HEK293 (cell line): ENCODE measurements around the gene TAAR6.

ENCODE experiments used
- CTCF ChIA-PET: fragments of 350-600 bp; formaldehyde crosslinking; extraction: SDS; loops from one replicate; lab custom pipeline; 2021; ENCODE audit warnings: antibody characterized with exemption; lab: Yijun Ruan, JAX
- POLR2A ChIA-PET: fragments of 300-600 bp; formaldehyde crosslinking; extraction: SDS; loops from one replicate; lab custom pipeline; 2020; ENCODE audit warnings: antibody characterized with exemption, inconsistent platforms; lab: Yijun Ruan, JAX
- H3K27ac ChIP-seq: fragments of 200-500 bp; sonication (Bioruptor generic); 2 replicates; pipeline ENCODE4 v1.5.1; 2014; ENCODE audit warnings: low read depth, low read length, control low read depth, inconsistent platforms; ENCODE audit errors: extremely low read depth
- H3K36me3 ChIP-seq, 2 experiments: fragments of 200-500 bp in 1 of 2; sonication (Bioruptor generic) in 1 of 2; 1 replicate in 1 of 2; 2 replicates in 1 of 2; pipeline ENCODE4 v1.5.1; 2014 to 2017; ENCODE audit warnings: inconsistent platforms in 2 of 2, low read length in 2 of 2; ENCODE audit not compliant: control insufficient read depth in 2 of 2, insufficient read depth in 1 of 2
- H3K4me1 ChIP-seq: fragments of 200-500 bp; sonication (Bioruptor generic); 2 replicates; pipeline ENCODE4 v1.5.1; 2014; ENCODE audit warnings: mild to moderate bottlenecking, low read length, inconsistent platforms; ENCODE audit not compliant: control insufficient read depth, insufficient read depth
- H3K4me3 ChIP-seq: 2 replicates; pipeline ENCODE4 v1.5.1; 2011; ENCODE audit warnings: low read depth, mild to moderate bottlenecking, control low read depth, low read length, moderate library complexity
- H3K9me3 ChIP-seq: fragments of 200-500 bp; sonication (Bioruptor generic); 2 replicates; pipeline ENCODE4 v1.5.1; 2014; ENCODE audit warnings: low read depth, low read length, inconsistent platforms; ENCODE audit not compliant: control insufficient read depth, insufficient read depth
- HOXA7 ChIP-seq: sonication (generic); formaldehyde crosslinking; IDR thresholded peaks from 2 replicates; pipeline ENCODE4 v1.8.1; 2022; ENCODE audit warnings: missing genetic modification reagents, borderline replicate concordance
- KLF1 ChIP-seq: fragments of 450-650 bp; formaldehyde crosslinking; IDR thresholded peaks from 2 replicates; pipeline ENCODE4 v1.5.1; 2016; ENCODE audit warnings: missing biosample characterization, missing genetic modification characterization
- SCRT2 ChIP-seq: fragments of 450-650 bp; formaldehyde crosslinking; IDR thresholded peaks from 2 replicates; pipeline ENCODE4 v1.5.1; 2016; ENCODE audit warnings: missing biosample characterization, missing genetic modification characterization
- SP2 ChIP-seq: fragments of 450-650 bp; formaldehyde crosslinking; IDR thresholded peaks from 2 replicates; pipeline ENCODE4 v1.5.1; 2016; ENCODE audit warnings: missing biosample characterization, missing genetic modification characterization
- ZFP3 ChIP-seq: fragments of 450-650 bp; formaldehyde crosslinking; IDR thresholded peaks from 2 replicates; pipeline ENCODE4 v1.5.1; 2016; ENCODE audit warnings: low read depth, missing biosample characterization, missing genetic modification characterization
- ZFP37 ChIP-seq: fragments of 450-650 bp; formaldehyde crosslinking; IDR thresholded peaks from 2 replicates; pipeline ENCODE4 v1.5.1; 2016; ENCODE audit warnings: missing biosample characterization, missing genetic modification characterization
- ZFP41 ChIP-seq: fragments of 450-650 bp; formaldehyde crosslinking; IDR thresholded peaks from 2 replicates; pipeline ENCODE4 v1.5.1; 2016; ENCODE audit warnings: missing biosample characterization, missing genetic modification characterization, borderline replicate concordance
- ZFP69B ChIP-seq: fragments of 450-650 bp; formaldehyde crosslinking; IDR thresholded peaks from 2 replicates; pipeline ENCODE4 v1.5.1; 2016; ENCODE audit warnings: missing biosample characterization, missing genetic modification characterization
- ZNF18 ChIP-seq: fragments of 450-650 bp; formaldehyde crosslinking; IDR thresholded peaks from 2 replicates; pipeline ENCODE4 v1.5.1; 2016; ENCODE audit warnings: missing biosample characterization, missing genetic modification characterization
- ZNF211 ChIP-seq: fragments of 450-650 bp; formaldehyde crosslinking; IDR thresholded peaks from 2 replicates; pipeline ENCODE4 v1.5.1; 2016; ENCODE audit warnings: low read depth, missing biosample characterization, missing genetic modification characterization
- ZNF292 ChIP-seq: fragments of 450-650 bp; formaldehyde crosslinking; IDR thresholded peaks from 2 replicates; pipeline ENCODE4 v1.5.1; 2016; ENCODE audit warnings: low read depth, missing biosample characterization, missing genetic modification characterization, borderline replicate concordance
- ZNF324 ChIP-seq: fragments of 450-650 bp; formaldehyde crosslinking; IDR thresholded peaks from 2 replicates; pipeline ENCODE4 v1.5.1; 2016; ENCODE audit warnings: missing biosample characterization, missing genetic modification characterization
- ZNF350 ChIP-seq: fragments of 450-650 bp; formaldehyde crosslinking; IDR thresholded peaks from 2 replicates; pipeline ENCODE4 v1.5.0; 2017; ENCODE audit warnings: missing biosample characterization, mild to moderate bottlenecking, missing genetic modification characterization
- ZNF394 ChIP-seq: fragments of 450-650 bp; formaldehyde crosslinking; IDR thresholded peaks from 2 replicates; pipeline ENCODE4 v1.5.1; 2016; ENCODE audit warnings: missing biosample characterization, missing genetic modification characterization, mild to moderate bottlenecking, moderate library complexity, borderline replicate concordance
- ZNF473 ChIP-seq: fragments of 450-650 bp; formaldehyde crosslinking; IDR thresholded peaks from 2 replicates; pipeline ENCODE4 v1.5.1; 2017; ENCODE audit warnings: missing biosample characterization, missing genetic modification characterization
- ZNF558 ChIP-seq: fragments of 450-650 bp; formaldehyde crosslinking; IDR thresholded peaks from 2 replicates; pipeline ENCODE4 v1.5.1; 2016; ENCODE audit warnings: missing biosample characterization, missing genetic modification characterization
- ZNF629 ChIP-seq: fragments of 450-650 bp; formaldehyde crosslinking; IDR thresholded peaks from 2 replicates; pipeline ENCODE4 v1.5.1; 2017; ENCODE audit warnings: missing biosample characterization, missing genetic modification characterization
- ZNF677 ChIP-seq: fragments of 450-650 bp; IDR thresholded peaks from 2 replicates; pipeline ENCODE4 v1.5.0; 2018; ENCODE audit warnings: missing biosample characterization, mild to moderate bottlenecking, missing genetic modification characterization, moderate library complexity
- ZNF747 ChIP-seq: fragments of 450-650 bp; formaldehyde crosslinking; IDR thresholded peaks from 2 replicates; pipeline ENCODE4 v1.5.1; 2016; ENCODE audit warnings: missing biosample characterization, missing genetic modification characterization
- ZNF830 ChIP-seq: fragments of 450-650 bp; IDR thresholded peaks from 2 replicates; pipeline ENCODE4 v1.5.0; 2018; ENCODE audit warnings: missing biosample characterization, missing genetic modification characterization, low read depth, mild to moderate bottlenecking, moderate library complexity
- ZXDB ChIP-seq: fragments of 450-650 bp; formaldehyde crosslinking; IDR thresholded peaks from 2 replicates; pipeline ENCODE4 v1.5.1; 2016; ENCODE audit warnings: missing biosample characterization, missing genetic modification characterization
- TF ChIP-seq, protein P1 (sequence below): fragments of 450-650 bp; formaldehyde crosslinking; IDR thresholded peaks from 2 replicates; pipeline ENCODE4 v1.5.1; 2016; ENCODE audit warnings: missing biosample characterization, missing genetic modification characterization
- TF ChIP-seq, protein P2 (sequence below): fragments of 450-650 bp; formaldehyde crosslinking; IDR thresholded peaks from 2 replicates; pipeline ENCODE4 v1.5.1; 2017; ENCODE audit warnings: missing biosample characterization, missing genetic modification characterization
- TF ChIP-seq, protein P3 (sequence below): fragments of 450-650 bp; formaldehyde crosslinking; IDR thresholded peaks from 2 replicates; pipeline ENCODE4 v1.5.1; 2016; ENCODE audit warnings: missing biosample characterization, missing genetic modification characterization

The TAAR6 gene, protein sequence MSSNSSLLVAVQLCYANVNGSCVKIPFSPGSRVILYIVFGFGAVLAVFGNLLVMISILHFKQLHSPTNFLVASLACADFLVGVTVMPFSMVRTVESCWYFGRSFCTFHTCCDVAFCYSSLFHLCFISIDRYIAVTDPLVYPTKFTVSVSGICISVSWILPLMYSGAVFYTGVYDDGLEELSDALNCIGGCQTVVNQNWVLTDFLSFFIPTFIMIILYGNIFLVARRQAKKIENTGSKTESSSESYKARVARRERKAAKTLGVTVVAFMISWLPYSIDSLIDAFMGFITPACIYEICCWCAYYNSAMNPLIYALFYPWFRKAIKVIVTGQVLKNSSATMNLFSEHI

DNA sequence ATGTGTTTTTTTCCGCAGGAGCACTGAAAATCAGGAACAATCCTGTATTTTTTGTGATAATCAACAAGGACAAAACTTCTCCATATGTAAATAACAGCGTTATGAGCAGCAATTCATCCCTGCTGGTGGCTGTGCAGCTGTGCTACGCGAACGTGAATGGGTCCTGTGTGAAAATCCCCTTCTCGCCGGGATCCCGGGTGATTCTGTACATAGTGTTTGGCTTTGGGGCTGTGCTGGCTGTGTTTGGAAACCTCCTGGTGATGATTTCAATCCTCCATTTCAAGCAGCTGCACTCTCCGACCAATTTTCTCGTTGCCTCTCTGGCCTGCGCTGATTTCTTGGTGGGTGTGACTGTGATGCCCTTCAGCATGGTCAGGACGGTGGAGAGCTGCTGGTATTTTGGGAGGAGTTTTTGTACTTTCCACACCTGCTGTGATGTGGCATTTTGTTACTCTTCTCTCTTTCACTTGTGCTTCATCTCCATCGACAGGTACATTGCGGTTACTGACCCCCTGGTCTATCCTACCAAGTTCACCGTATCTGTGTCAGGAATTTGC lies at the start of gene TAAR6:
TAAR6 (plus strand) TSS at position 102 of the 557 bp plus-strand sequence; CDS start at position 102, 0 bp downstream.
- CTCF ChIA-PET, result interaction anchor here (0.6 to 1.0 kb wide), 3 partner anchors 12 to 29 kb away, joined by 3 read pairs; no protein-coding TSS in a partner anchor
- no peak within 1 kb of the TSS for H3K27ac ChIP-seq
- H3K4me3 ChIP-seq, result no peak within 1 kb of the TSS
- H3K36me3 ChIP-seq, result no peaks in the 10 kb centered on the region
- no peaks in the 10 kb centered on the region for H3K4me1 ChIP-seq
- POLR2A ChIA-PET, result no interaction called here
- TF ChIP-seq KLF1 (tag by site-specific recombination) (no peak), ZFP3 (tag by site-specific recombination) (no peak), ZFP37 (tag by site-specific recombination) (no peak), ZNF292 (no peak), ZFP69B (tag by site-specific recombination) (no peak), ZNF211 (tag by site-specific recombination) (no peak), ZNF558 (tag by site-specific recombination) (no peak), SCRT2 (tag by site-specific recombination) (no peak)
- TF ChIP-seq, protein P1, sequence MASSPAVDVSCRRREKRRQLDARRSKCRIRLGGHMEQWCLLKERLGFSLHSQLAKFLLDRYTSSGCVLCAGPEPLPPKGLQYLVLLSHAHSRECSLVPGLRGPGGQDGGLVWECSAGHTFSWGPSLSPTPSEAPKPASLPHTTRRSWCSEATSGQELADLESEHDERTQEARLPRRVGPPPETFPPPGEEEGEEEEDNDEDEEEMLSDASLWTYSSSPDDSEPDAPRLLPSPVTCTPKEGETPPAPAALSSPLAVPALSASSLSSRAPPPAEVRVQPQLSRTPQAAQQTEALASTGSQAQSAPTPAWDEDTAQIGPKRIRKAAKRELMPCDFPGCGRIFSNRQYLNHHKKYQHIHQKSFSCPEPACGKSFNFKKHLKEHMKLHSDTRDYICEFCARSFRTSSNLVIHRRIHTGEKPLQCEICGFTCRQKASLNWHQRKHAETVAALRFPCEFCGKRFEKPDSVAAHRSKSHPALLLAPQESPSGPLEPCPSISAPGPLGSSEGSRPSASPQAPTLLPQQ (tag by site-specific recombination), result no peak
- no peaks in the 10 kb centered on the region for H3K9me3 ChIP-seq

DNA sequence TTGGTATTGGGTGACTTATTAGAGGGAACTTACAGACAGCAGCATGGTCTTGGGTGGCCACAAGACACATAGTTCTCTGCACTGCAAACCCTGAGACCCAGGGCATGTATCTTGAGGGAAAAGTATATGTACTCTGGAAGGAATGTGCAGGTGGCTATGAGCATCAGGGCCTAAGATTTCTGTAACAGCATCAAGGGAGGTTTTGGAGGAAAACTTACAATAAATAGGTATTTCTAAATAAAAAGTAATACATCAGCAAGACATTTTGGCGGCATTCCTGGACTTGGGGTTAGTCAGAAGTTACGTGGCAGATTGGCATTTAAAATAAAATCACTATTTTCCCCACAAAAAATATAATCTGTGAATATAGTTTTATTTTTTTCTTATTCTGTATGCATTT lies 49.2 kb upstream of the TAAR6 start:
- Histone ChIP-seq H3K9me3 (no peaks in the 10 kb centered on the region), H3K4me1 (no peaks in the 10 kb centered on the region), H3K27ac (no peak overlapping the region), H3K36me3 (no peaks in the 10 kb centered on the region), H3K4me3 (no peak overlapping the region)
- no peak for TF ChIP-seq ZNF18 (tag by site-specific recombination)
- no peak for TF ChIP-seq ZNF747 (tag by site-specific recombination)
- TF ChIP-seq ZNF677, result no peak
- TF ChIP-seq HOXA7, result no peak
- TF ChIP-seq ZNF473 (tag by site-specific recombination), result no peak
- TF ChIP-seq ZNF324 (tag by site-specific recombination), result no peak
- no peak for TF ChIP-seq ZNF350 (tag by site-specific recombination)
- TF ChIP-seq, protein P2, sequence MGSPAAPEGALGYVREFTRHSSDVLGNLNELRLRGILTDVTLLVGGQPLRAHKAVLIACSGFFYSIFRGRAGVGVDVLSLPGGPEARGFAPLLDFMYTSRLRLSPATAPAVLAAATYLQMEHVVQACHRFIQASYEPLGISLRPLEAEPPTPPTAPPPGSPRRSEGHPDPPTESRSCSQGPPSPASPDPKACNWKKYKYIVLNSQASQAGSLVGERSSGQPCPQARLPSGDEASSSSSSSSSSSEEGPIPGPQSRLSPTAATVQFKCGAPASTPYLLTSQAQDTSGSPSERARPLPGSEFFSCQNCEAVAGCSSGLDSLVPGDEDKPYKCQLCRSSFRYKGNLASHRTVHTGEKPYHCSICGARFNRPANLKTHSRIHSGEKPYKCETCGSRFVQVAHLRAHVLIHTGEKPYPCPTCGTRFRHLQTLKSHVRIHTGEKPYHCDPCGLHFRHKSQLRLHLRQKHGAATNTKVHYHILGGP (tag by site-specific recombination), result no peak
- no peak for TF ChIP-seq ZFP41 (tag by site-specific recombination)
- TF ChIP-seq ZNF830 (tag by site-specific recombination), result no peak
- no peak for TF ChIP-seq ZNF629 (tag by site-specific recombination)
- TF ChIP-seq SP2 (tag by site-specific recombination), result no peak
- no peak for TF ChIP-seq ZXDB (tag by site-specific recombination)
- no peak for TF ChIP-seq ZNF394 (tag by site-specific recombination)
- TF ChIP-seq, protein P3, sequence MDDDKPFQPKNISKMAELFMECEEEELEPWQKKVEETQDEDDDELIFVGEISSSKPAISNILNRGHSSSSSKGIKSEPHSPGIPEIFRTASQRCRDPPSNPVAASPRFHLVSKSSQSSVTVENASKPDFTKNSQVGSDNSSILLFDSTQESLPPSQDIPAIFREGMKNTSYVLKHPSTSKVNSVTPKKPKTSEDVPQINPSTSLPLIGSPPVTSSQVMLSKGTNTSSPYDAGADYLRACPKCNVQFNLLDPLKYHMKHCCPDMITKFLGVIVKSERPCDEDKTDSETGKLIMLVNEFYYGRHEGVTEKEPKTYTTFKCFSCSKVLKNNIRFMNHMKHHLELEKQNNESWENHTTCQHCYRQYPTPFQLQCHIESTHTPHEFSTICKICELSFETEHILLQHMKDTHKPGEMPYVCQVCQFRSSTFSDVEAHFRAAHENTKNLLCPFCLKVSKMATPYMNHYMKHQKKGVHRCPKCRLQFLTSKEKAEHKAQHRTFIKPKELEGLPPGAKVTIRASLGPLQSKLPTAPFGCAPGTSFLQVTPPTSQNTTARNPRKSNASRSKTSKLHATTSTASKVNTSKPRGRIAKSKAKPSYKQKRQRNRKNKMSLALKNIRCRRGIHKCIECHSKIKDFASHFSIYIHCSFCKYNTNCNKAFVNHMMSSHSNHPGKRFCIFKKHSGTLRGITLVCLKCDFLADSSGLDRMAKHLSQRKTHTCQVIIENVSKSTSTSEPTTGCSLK (tag by site-specific recombination), result no peak
- ChIA-PET CTCF (no interaction called here), POLR2A (no interaction called here)
